Neural crest cell (in vitro differentiated cells): ENCODE results near the gene GIPC2. TPM values are rescaled to one million over a fixed set of nuclear protein-coding genes. Genes with fewer than 3 reads are reported as not detected.

ENCODE experiments used
- DNase-seq: peaks from one replicate; pipeline ENCODE4 v3.0.0; 2021; ENCODE audit warnings: low read depth, mixed read lengths, low spot score
- H3K27ac Mint-ChIP-seq: one replicate; pipeline ENCODE4 v1.8.0; 2021; ENCODE audit warnings: mild to moderate bottlenecking, mixed read lengths; ENCODE audit not compliant: unreplicated experiment
- H3K27me3 Mint-ChIP-seq: 2 replicates; pipeline ENCODE4 v1.8.0; 2021; ENCODE audit warnings: low read depth, mild to moderate bottlenecking, mixed read lengths
- H3K36me3 Mint-ChIP-seq: 2 replicates; pipeline ENCODE4 v1.8.0; 2021; ENCODE audit warnings: low read depth, mild to moderate bottlenecking, mixed read lengths
- H3K4me1 Mint-ChIP-seq: 2 replicates; pipeline ENCODE4 v1.8.0; 2021; ENCODE audit warnings: mixed read lengths
- H3K4me3 Mint-ChIP-seq: one replicate; pipeline ENCODE4 v1.8.0; 2021; ENCODE audit warnings: mild to moderate bottlenecking, mixed read lengths
- H3K9me3 Mint-ChIP-seq: 2 replicates; pipeline ENCODE4 v1.8.0; 2021; ENCODE audit warnings: mixed read lengths
- CTCF ChIP-seq: fragments of 200-600 bp; sonication (generic); conservative IDR thresholded peaks from 2 replicates; pipeline ENCODE4 v1.5.0; 2021; ENCODE audit warnings: antibody characterized with exemption, mild to moderate bottlenecking
- total RNA-seq: library from RNA; stranded (reverse); gene quantifications from 2 replicates; pipeline ENCODE4 v1.2.1, GENCODE V29; 2021

The GIPC2 gene
- total RNA-seq, 1 donor from 2014 or later, result not detected

GRCh38 chr1:78178816-78179215 is 133.1 kb downstream of the GIPC2 start:
- TF ChIP-seq CTCF, result no peak
- H3K27ac Mint-ChIP-seq, result no peak overlapping the region
- H3K4me3 Mint-ChIP-seq, result no peak overlapping the region
- peaks cover 2% of the 10 kb centered on the region for H3K27me3 Mint-ChIP-seq
- no peaks in the 10 kb centered on the region for H3K4me1 Mint-ChIP-seq
- H3K36me3 Mint-ChIP-seq, result no peaks in the 10 kb centered on the region
- DNase-seq, result no peak
- H3K9me3 Mint-ChIP-seq, result no peaks in the 10 kb centered on the region

- H3K27ac Mint-ChIP-seq, result no peak overlapping the region
Observed at GRCh38 chr1:78184460-78185072, 138.8 kb downstream of the GIPC2 start.

More at GRCh38 chr1:78184460-78185072, 138.8 kb downstream of the GIPC2 start:
- Mint-ChIP-seq H3K4me3 (no peak overlapping the region), H3K36me3 (no peaks in the 10 kb centered on the region), H3K27me3 (peaks cover 4% of the 10 kb centered on the region), H3K9me3 (no peaks in the 10 kb centered on the region), H3K4me1 (no peaks in the 10 kb centered on the region)
- no peak for TF ChIP-seq CTCF
- no peak for DNase-seq

Other genes with a start within 250 kb of the GIPC2 start
- gene NEXN, start 157.3 kb upstream of the GIPC2 start, total RNA-seq, result 1.2 and 2.0 TPM in 2 replicates
- gene FUBP1, start 66.9 kb upstream of the GIPC2 start, total RNA-seq, result 318 and 328 TPM in 2 replicates
- 17.3 and 23.2 TPM in 2 replicates for gene DNAJB4, start 41.0 kb upstream of the GIPC2 start, total RNA-seq